ENCODE data around the gene NADSYN1.

GRCh38 chr11:71472941-71473792 is 20.2 kb downstream of the NADSYN1 start:
- TF ChIP-seq EZH2 (IDR thresholded peaks at IDR 0.05; ENCODE audit: insufficient read depth, poor library complexity, severe bottlenecking) (no peak), EZH2phosphoT487 (IDR thresholded peaks at IDR 0.05; ENCODE audit: insufficient read depth, low read depth) (no peak)
